A549 (cell line): Measurements from ENCODE around the gene SCNN1A. TPM values are rescaled to one million over a fixed set of nuclear protein-coding genes. Genes with fewer than 3 reads are reported as not detected.
A peak's percentile ranks its signal among the peaks of the same experiment; 100 is the strongest.

ENCODE experiments used
- ATAC-seq, 2 experiments: fragments of 200-7000 bp in 1 of 2; fragments of >200 bp in 1 of 2; cut with Nextera tagmentation in 1 of 2; cut with Tn5 transposase in 1 of 2; 3 replicates each; pipeline versions ENCODE4 v1.8.0 to v1.9.1; 2018 to 2020; ENCODE audit warnings: mild to moderate bottlenecking in 1 of 2, moderate library complexity in 1 of 2
- CTCF ChIA-PET: fragments of 300-600 bp; sonication (Branson Sonifier 250); formaldehyde crosslinking; extraction: SDS; loops from one replicate; lab custom pipeline; 2021; ENCODE audit warnings: antibody characterized with exemption, inconsistent platforms; lab: Yijun Ruan, JAX
- POLR2A ChIA-PET: fragments of 350-600 bp; formaldehyde crosslinking; extraction: SDS; loops from one replicate; lab custom pipeline; 2021; ENCODE audit warnings: antibody characterized with exemption, inconsistent platforms; lab: Yijun Ruan, JAX
- DNase-seq, 2 experiments: peaks; one replicate each; pipeline versions ENCODE4 v3.0.0 to v3.0.0-alpha.2; 2011 to 2016; ENCODE audit warnings: low read depth in 1 of 2, low spot score in 1 of 2
- FAIRE-seq: peaks from 2 replicates; lab custom pipeline; 2011; peaks lifted over from hg19 to GRCh38; lab: Jason Lieb, UNC
- H3K27ac ChIP-seq, 2 experiments: fragments of >200 bp; sonication (Bioruptor Twin); formaldehyde crosslinking; 3 replicates each; pipeline ENCODE4 v1.5.1; 2016 to 2017
- H3K4me1 ChIP-seq: fragments of >200 bp; sonication (Bioruptor Twin); formaldehyde crosslinking; 3 replicates; pipeline ENCODE4 v1.6.1; 2016
- H3K4me2 ChIP-seq: fragments of >200 bp; sonication (Bioruptor Twin); formaldehyde crosslinking; 3 replicates; pipeline ENCODE4 v1.6.1; 2016
- H3K4me3 ChIP-seq: fragments of >200 bp; sonication (Bioruptor Twin); formaldehyde crosslinking; 3 replicates; pipeline ENCODE4 v1.5.1; 2016
- H3K9me3 ChIP-seq: fragments of >200 bp; sonication (Bioruptor Twin); formaldehyde crosslinking; 3 replicates; pipeline ENCODE4 v1.6.1; 2016
- CBX2 ChIP-seq: fragments of 200-600 bp; sonication (generic); IDR thresholded peaks from 2 replicates; pipeline ENCODE4 v1.6.1; 2016; ENCODE audit warnings: low read depth, mild to moderate bottlenecking, borderline replicate concordance
- CBX8 ChIP-seq: fragments of 200-600 bp; sonication (generic); IDR thresholded peaks from 2 replicates; pipeline ENCODE4 v1.6.1; 2016
- CEBPB ChIP-seq, 2 experiments: fragments of >200 bp in 1 of 2; sonication (Bioruptor Twin) in 1 of 2; formaldehyde crosslinking in 1 of 2; IDR thresholded peaks; 2 replicates each; pipeline ENCODE4 v1.6.1; 2012 to 2016
- CHD2 ChIP-seq: fragments of 150-350 bp; IDR thresholded peaks from 2 replicates; pipeline ENCODE4 v1.6.1; 2014; ENCODE audit warnings: low read length; ENCODE audit not compliant: partially characterized antibody
- CHD4 ChIP-seq: fragments of 200-600 bp; sonication (generic); IDR thresholded peaks from 2 replicates; pipeline ENCODE4 v1.6.1; 2016; ENCODE audit warnings: antibody characterized with exemption, mild to moderate bottlenecking, borderline replicate concordance
- EHMT2 ChIP-seq: fragments of 200-600 bp; sonication (generic); IDR thresholded peaks from 2 replicates; pipeline ENCODE4 v1.6.1; 2016; ENCODE audit warnings: antibody characterized with exemption, low read depth, mild to moderate bottlenecking, moderate library complexity
- ESRRA ChIP-seq: fragments of 150-350 bp; IDR thresholded peaks from 2 replicates; pipeline ENCODE4 v1.6.1; 2014; ENCODE audit warnings: mild to moderate bottlenecking, low read length, borderline replicate concordance
- FOSB ChIP-seq: fragments of 250-450 bp; sonication (Bioruptor Pico); IDR thresholded peaks from 2 replicates; pipeline ENCODE4 v1.5.0; 2020; ENCODE audit warnings: mild to moderate bottlenecking, moderate library complexity
- FOSL2 ChIP-seq, 2 experiments: fragments of 450-650 bp in 1 of 2; fragments of >200 bp in 1 of 2; sonication (Bioruptor Twin) in 1 of 2; formaldehyde crosslinking; IDR thresholded peaks; 2 replicates each; pipeline versions ENCODE4 v1.5.0 to v1.6.1; 2016 to 2020; ENCODE audit warnings: mild to moderate bottlenecking in 1 of 2, moderate library complexity in 1 of 2
- HDAC2 ChIP-seq: fragments of 200-600 bp; sonication (generic); IDR thresholded peaks from 2 replicates; pipeline ENCODE4 v1.6.1; 2016
- HEYL ChIP-seq: fragments of 250-450 bp; sonication (Bioruptor Pico); IDR thresholded peaks from 2 replicates; pipeline ENCODE4 v1.8.0; 2021; ENCODE audit warnings: mild to moderate bottlenecking, moderate library complexity
- HOXB5 ChIP-seq: fragments of 250-450 bp; sonication (Bioruptor Pico); IDR thresholded peaks from 2 replicates; pipeline ENCODE4 v1.5.0; 2020; ENCODE audit warnings: mild to moderate bottlenecking, moderate library complexity
- JUN ChIP-seq, 2 experiments: fragments of >200 bp; sonication (Bioruptor Twin); formaldehyde crosslinking; IDR thresholded peaks; 2 replicates in 1 of 2; 3 replicates in 1 of 2; pipeline ENCODE4 v1.6.1; 2016 to 2017
- JUNB ChIP-seq: fragments of >200 bp; sonication (Bioruptor Twin); formaldehyde crosslinking; IDR thresholded peaks from 2 replicates; pipeline ENCODE4 v1.6.1; 2016
- KDM1A ChIP-seq: fragments of 200-600 bp; sonication (generic); IDR thresholded peaks from 2 replicates; pipeline ENCODE4 v1.6.1; 2016; ENCODE audit warnings: low read depth, mild to moderate bottlenecking
- KDM5A ChIP-seq: fragments of 200-600 bp; sonication (generic); IDR thresholded peaks from 2 replicates; pipeline ENCODE4 v1.6.1; 2016; ENCODE audit warnings: antibody characterized with exemption, mild to moderate bottlenecking
- MYC ChIP-seq: IDR thresholded peaks from 2 replicates; pipeline ENCODE4 v1.6.1; 2012; ENCODE audit warnings: mild to moderate bottlenecking, inconsistent platforms, low read length, improper control_type of control experiment, borderline replicate concordance
- NFE2L2 ChIP-seq: fragments of 150-350 bp; conservative IDR thresholded peaks from 2 replicates; pipeline ENCODE4 v1.6.1; 2014; ENCODE audit warnings: low read length
- NPAS2 ChIP-seq: fragments of 250-450 bp; sonication (Bioruptor Pico); IDR thresholded peaks from 2 replicates; pipeline ENCODE4 v1.8.0; 2022; ENCODE audit warnings: mild to moderate bottlenecking, moderate library complexity, borderline replicate concordance
- POLR2A ChIP-seq: IDR thresholded peaks from 2 replicates; pipeline ENCODE4 v1.6.1; 2012; ENCODE audit warnings: mild to moderate bottlenecking, low read length
- POLR2AphosphoS2 ChIP-seq: conservative IDR thresholded peaks from 2 replicates; pipeline ENCODE4 v1.6.1; 2012; ENCODE audit warnings: low read length, improper control_type of control experiment, inconsistent platforms
- RAD21 ChIP-seq, 2 experiments: fragments of >200 bp in 1 of 2; sonication (Bioruptor Twin) in 1 of 2; formaldehyde crosslinking in 1 of 2; IDR thresholded peaks in 1 of 2; conservative IDR thresholded peaks in 1 of 2; 2 replicates in 1 of 2; 3 replicates in 1 of 2; pipeline ENCODE4 v1.6.1; 2012 to 2018; ENCODE audit warnings: inconsistent platforms in 1 of 2
- RARB ChIP-seq: fragments of 250-450 bp; sonication (Bioruptor Pico); IDR thresholded peaks from 2 replicates; pipeline ENCODE4 v1.8.0; 2021; ENCODE audit warnings: mild to moderate bottlenecking, moderate library complexity
- SMC3 ChIP-seq: fragments of >200 bp; sonication (Bioruptor Twin); formaldehyde crosslinking; IDR thresholded peaks from 3 replicates; pipeline ENCODE4 v1.6.1; 2018; ENCODE audit warnings: inconsistent platforms
- TFCP2L1 ChIP-seq: fragments of 250-450 bp; sonication (Bioruptor Pico); IDR thresholded peaks from 2 replicates; pipeline ENCODE4 v1.5.0; 2021; ENCODE audit warnings: mild to moderate bottlenecking
- ZC3H11A ChIP-seq: fragments of 450-650 bp; IDR thresholded peaks from 2 replicates; pipeline ENCODE4 v1.6.1; 2014; ENCODE audit warnings: antibody characterized with exemption, mild to moderate bottlenecking
- WGBS: methylation state at CpG from one replicate; pipeline ENCODE4 v1.1.6; 2017; ENCODE audit errors: missing lambda C conversion rate; 5-methylcytosine and 5-hydroxymethylcytosine counted together
- polyA plus RNA-seq, 4 experiments: library from polyadenylated mRNA; depleted of rRNA in 3 of 4; stranded (reverse); fragments of >200 nt; fragmentation: RNase III in 1 of 4; extraction: RNeasy Plus Mini Kit Qiagen cat#74134 plus additional on column Dnase treatment in 1 of 4; gene quantifications; 2 replicates in 3 of 4; 3 replicates in 1 of 4; pipeline ENCODE4 v1.2.3, GENCODE V29; 2011 to 2017
- TF ChIP-seq, protein P1 (sequence below): fragments of 200-600 bp; sonication (generic); IDR thresholded peaks from 2 replicates; pipeline ENCODE4 v1.6.1; 2016; ENCODE audit warnings: antibody characterized with exemption, mild to moderate bottlenecking, moderate library complexity
- TF ChIP-seq, protein P2 (sequence below): IDR thresholded peaks from 2 replicates; pipeline ENCODE4 v1.6.1; 2012; ENCODE audit warnings: low read depth, borderline replicate concordance
- TF ChIP-seq, protein P3 (sequence below): fragments of 450-650 bp; IDR thresholded peaks from 2 replicates; pipeline ENCODE4 v1.6.1; 2014; ENCODE audit warnings: antibody characterized with exemption
- TF ChIP-seq, protein P4 (sequence below): IDR thresholded peaks from 2 replicates; pipeline ENCODE4 v1.6.1; 2012
- TF ChIP-seq, protein P5 (sequence below): fragments of 150-350 bp; IDR thresholded peaks from 2 replicates; pipeline ENCODE4 v1.6.1; 2014; ENCODE audit warnings: low read depth, mild to moderate bottlenecking, low read length
- TF ChIP-seq, protein P6 (sequence below): fragments of 250-450 bp; sonication (Bioruptor Pico); IDR thresholded peaks from 2 replicates; pipeline ENCODE4 v1.5.0; 2020; ENCODE audit warnings: low read depth, mild to moderate bottlenecking, moderate library complexity

SCNN1A gene
- polyA plus RNA-seq, 2 of the 4 experiments (the other 2 are of a cell fraction): 6.0 to 7.0 TPM

DNA sequence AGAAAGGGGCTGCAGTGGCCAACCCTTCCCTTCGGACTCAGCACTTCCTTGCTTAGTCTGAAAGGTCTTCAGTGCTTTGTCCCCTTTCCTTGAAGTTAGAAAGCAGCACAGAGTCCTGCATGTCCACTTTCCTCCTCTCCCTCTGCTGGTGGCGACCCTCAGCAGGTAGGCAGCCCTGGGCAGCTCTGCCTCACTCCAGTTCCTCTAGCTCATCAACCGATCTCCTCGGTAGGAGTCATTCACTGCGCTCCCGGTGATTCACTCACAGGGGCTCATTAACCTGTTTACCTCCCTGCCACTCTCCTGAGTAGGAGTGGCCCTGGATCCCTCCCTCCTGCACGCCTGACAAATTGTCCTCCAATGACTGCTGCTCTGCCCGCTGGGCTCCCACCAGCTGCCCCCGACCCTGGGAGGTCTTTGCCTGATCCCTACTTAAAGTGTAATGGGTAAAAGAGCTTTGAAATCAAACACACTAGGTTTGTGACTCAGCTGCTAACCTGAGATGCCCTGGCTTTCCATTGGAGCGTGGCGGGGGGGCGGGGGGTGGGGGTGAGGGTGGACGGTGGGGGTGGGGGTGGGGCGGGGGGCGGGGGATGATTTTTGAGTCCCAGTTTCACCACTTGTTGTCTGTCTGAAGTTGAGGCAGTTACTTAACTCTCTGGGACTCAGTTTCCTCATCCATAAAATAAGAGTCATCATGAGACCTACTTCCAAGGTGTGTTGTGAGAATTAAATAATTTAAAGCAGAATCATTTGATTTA is 4.2 kb downstream of the SCNN1A start:
- FAIRE-seq: peak; percentile 93
- peaks cover 85% of the 10 kb centered on the region for H3K4me1 ChIP-seq
- TF ChIP-seq ESRRA (no peak), KDM5A (no peak), HEYL (CRISPR knock-in tag) (no peak), MYC (peak; percentile 9; the same call in 1 of the 2 replicates), EHMT2 (no peak), CEBPB (IDR thresholded peaks at IDR 0.05) (0 out of 4 replicates have a peak, but pooled peaks of 1 of the 2 experiments have one; percentile 21), CBX2 (no peak), RAD21 (conservative IDR thresholded peaks at IDR 0.05 in 1 of 2, IDR thresholded peaks at IDR 0.05 in 1 of 2) (peak in 1 of 2 experiments; percentile 39), TFCP2L1 (CRISPR knock-in tag) (no peak), CBX8 (no peak), POLR2AphosphoS2 (no peak), NFE2L2 (no peak), NPAS2 (CRISPR knock-in tag) (no peak), HOXB5 (CRISPR knock-in tag) (0 out of 2 replicates have a peak, but pooled peaks have one; percentile 5), FOSB (CRISPR knock-in tag) (0 out of 2 replicates have a peak, but pooled peaks have one; percentile 34), FOSL2 (IDR thresholded peaks at IDR 0.05) (peak; percentile 49; the same call in 1 of the 2 replicates), FOSL2 (CRISPR knock-in tag; IDR thresholded peaks at IDR 0.05) (peak; percentile 97), KDM1A (no peak), RARB (CRISPR knock-in tag) (no peak), JUNB (peak; percentile 66), SMC3 (peak; percentile 34; the same call in 2 of the 3 replicates), POLR2A (peak; percentile 58), CHD4 (no peak), CHD2 (no peak), ZC3H11A (no peak), HDAC2 (no peak), JUN (IDR thresholded peaks at IDR 0.05) (peak; percentile 63 to 95; a peak in 4 of 5 replicates)
- TF ChIP-seq, protein P1, sequence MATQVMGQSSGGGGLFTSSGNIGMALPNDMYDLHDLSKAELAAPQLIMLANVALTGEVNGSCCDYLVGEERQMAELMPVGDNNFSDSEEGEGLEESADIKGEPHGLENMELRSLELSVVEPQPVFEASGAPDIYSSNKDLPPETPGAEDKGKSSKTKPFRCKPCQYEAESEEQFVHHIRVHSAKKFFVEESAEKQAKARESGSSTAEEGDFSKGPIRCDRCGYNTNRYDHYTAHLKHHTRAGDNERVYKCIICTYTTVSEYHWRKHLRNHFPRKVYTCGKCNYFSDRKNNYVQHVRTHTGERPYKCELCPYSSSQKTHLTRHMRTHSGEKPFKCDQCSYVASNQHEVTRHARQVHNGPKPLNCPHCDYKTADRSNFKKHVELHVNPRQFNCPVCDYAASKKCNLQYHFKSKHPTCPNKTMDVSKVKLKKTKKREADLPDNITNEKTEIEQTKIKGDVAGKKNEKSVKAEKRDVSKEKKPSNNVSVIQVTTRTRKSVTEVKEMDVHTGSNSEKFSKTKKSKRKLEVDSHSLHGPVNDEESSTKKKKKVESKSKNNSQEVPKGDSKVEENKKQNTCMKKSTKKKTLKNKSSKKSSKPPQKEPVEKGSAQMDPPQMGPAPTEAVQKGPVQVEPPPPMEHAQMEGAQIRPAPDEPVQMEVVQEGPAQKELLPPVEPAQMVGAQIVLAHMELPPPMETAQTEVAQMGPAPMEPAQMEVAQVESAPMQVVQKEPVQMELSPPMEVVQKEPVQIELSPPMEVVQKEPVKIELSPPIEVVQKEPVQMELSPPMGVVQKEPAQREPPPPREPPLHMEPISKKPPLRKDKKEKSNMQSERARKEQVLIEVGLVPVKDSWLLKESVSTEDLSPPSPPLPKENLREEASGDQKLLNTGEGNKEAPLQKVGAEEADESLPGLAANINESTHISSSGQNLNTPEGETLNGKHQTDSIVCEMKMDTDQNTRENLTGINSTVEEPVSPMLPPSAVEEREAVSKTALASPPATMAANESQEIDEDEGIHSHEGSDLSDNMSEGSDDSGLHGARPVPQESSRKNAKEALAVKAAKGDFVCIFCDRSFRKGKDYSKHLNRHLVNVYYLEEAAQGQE: no peak
- TF ChIP-seq, protein P2, sequence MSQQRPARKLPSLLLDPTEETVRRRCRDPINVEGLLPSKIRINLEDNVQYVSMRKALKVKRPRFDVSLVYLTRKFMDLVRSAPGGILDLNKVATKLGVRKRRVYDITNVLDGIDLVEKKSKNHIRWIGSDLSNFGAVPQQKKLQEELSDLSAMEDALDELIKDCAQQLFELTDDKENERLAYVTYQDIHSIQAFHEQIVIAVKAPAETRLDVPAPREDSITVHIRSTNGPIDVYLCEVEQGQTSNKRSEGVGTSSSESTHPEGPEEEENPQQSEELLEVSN: peak; percentile 28; the same call in 1 of the 2 replicates
- TF ChIP-seq, protein P3, sequence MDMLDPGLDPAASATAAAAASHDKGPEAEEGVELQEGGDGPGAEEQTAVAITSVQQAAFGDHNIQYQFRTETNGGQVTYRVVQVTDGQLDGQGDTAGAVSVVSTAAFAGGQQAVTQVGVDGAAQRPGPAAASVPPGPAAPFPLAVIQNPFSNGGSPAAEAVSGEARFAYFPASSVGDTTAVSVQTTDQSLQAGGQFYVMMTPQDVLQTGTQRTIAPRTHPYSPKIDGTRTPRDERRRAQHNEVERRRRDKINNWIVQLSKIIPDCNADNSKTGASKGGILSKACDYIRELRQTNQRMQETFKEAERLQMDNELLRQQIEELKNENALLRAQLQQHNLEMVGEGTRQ: peak; percentile 52; the same call in 1 of the 2 replicates
- TF ChIP-seq, protein P4, sequence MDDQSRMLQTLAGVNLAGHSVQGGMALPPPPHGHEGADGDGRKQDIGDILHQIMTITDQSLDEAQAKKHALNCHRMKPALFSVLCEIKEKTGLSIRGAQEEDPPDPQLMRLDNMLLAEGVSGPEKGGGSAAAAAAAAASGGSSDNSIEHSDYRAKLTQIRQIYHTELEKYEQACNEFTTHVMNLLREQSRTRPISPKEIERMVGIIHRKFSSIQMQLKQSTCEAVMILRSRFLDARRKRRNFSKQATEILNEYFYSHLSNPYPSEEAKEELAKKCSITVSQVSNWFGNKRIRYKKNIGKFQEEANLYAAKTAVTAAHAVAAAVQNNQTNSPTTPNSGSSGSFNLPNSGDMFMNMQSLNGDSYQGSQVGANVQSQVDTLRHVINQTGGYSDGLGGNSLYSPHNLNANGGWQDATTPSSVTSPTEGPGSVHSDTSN: peak; percentile 88
- TF ChIP-seq, protein P5, sequence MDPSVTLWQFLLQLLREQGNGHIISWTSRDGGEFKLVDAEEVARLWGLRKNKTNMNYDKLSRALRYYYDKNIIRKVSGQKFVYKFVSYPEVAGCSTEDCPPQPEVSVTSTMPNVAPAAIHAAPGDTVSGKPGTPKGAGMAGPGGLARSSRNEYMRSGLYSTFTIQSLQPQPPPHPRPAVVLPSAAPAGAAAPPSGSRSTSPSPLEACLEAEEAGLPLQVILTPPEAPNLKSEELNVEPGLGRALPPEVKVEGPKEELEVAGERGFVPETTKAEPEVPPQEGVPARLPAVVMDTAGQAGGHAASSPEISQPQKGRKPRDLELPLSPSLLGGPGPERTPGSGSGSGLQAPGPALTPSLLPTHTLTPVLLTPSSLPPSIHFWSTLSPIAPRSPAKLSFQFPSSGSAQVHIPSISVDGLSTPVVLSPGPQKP: no peak
- TF ChIP-seq, protein P6, sequence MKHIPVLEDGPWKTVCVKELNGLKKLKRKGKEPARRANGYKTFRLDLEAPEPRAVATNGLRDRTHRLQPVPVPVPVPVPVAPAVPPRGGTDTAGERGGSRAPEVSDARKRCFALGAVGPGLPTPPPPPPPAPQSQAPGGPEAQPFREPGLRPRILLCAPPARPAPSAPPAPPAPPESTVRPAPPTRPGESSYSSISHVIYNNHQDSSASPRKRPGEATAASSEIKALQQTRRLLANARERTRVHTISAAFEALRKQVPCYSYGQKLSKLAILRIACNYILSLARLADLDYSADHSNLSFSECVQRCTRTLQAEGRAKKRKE: peak; percentile 32; the same call in 1 of the 2 replicates

More for the DNA sequence above, 4.2 kb downstream of the SCNN1A start:
- DNase-seq: peak; percentile 98 to 99
- peak; percentile 84 to 87 for ATAC-seq
- ChIA-PET CTCF (interaction anchor here (0.5 to 24.7 kb wide), 13 partner anchors 9 to 105 kb away, joined by 3 to 705 read pairs (median 5); partner anchors contain the start of genes LTBR and TNFRSF1A), POLR2A (interaction anchor here (0.6 to 7.4 kb wide), 12 partner anchors 8 to 163 kb away, joined by 3 to 141 read pairs (median 10); partner anchors contain the start of genes GAPDH, LTBR, MRPL51 and TNFRSF1A)
- H3K9me3 ChIP-seq: no peaks in the 10 kb centered on the region
- H3K4me2 ChIP-seq: peak overlapping the region; percentile 80
- WGBS: 2% methylated on average over 9 of the region's 15 CpGs
- peak overlapping the region; percentile 97 to 99 for H3K27ac ChIP-seq
- H3K4me3 ChIP-seq: peak overlapping the region; percentile 5; the same call in 1 of the 3 replicates
